ENCODE data around the gene GPC6. TPM values are rescaled to one million over a fixed set of nuclear protein-coding genes. Genes with fewer than 3 reads are reported as not detected.

The GPC6 gene
- total and polyA plus RNA-seq, 2 experiments from 2014 or later = 14.4 to 20.8 TPM

DNA sequence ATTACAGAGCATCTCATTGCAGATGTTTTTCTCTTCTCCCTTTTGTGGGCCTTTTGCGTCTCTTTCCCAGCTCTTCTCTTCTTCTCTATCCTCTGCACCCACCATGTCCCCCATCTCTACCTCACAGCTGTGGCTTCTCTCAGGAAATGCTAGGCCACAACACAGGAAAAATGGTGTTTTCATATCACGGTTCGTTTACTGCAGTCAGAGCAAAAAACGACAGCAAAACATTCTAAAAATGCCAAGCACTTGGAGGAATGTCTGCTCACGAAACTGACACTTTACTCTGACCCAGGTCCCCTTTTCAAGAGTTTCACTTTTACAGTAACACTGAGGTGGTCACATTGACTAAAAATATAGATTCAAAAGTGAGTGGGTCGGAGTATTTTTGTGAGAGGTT, 1100.7 kb downstream of the GPC6 start:
- TF ChIP-seq EZH2 (IDR thresholded peaks at IDR 0.05; ENCODE audit: insufficient read depth, poor library complexity, severe bottlenecking) = no peak
- TF ChIP-seq EZH2phosphoT487 (IDR thresholded peaks at IDR 0.05; ENCODE audit: insufficient read depth, low read depth) = no peak
- Histone ChIP-seq H3K79me2 (ENCODE audit: insufficient read depth) (no peaks in the 10 kb centered on the region), H3K4me2 (ENCODE audit: unreplicated experiment) (no peak overlapping the region), H4K20me1 (ENCODE audit: insufficient read depth) (no peaks in the 10 kb centered on the region), H3K9me2 (ENCODE audit: insufficient read depth) (no peaks in the 10 kb centered on the region), H3K36me3 (ENCODE audit: low read depth) (no peaks in the 10 kb centered on the region), H3K9me3 (ENCODE audit: low read depth) (no peaks in the 10 kb centered on the region), H3K27me3 (replicated peaks; ENCODE audit: insufficient read depth) (no peaks in the 10 kb centered on the region), H3K4me3 (no peak overlapping the region), H3K9ac (no peak overlapping the region), H3K4me1 (ENCODE audit: insufficient read depth) (peaks cover 19% of the 10 kb centered on the region), H3K27ac (no peak overlapping the region), H2AFZ (no peak overlapping the region), H3F3A (ENCODE audit: insufficient read depth) (peaks cover 14% of the 10 kb centered on the region)
- no peak for DNase-seq
- in situ Hi-C loops (cut with MboI) = no loop called here
- WGBS, 2 experiments (ENCODE audit: low coverage in 1 of 2, low lambda C conversion rate in 2 of 2, missing lambda C conversion rate in 2 of 2) = 80% methylated on average over 6 of the region's 6 CpGs

DNA sequence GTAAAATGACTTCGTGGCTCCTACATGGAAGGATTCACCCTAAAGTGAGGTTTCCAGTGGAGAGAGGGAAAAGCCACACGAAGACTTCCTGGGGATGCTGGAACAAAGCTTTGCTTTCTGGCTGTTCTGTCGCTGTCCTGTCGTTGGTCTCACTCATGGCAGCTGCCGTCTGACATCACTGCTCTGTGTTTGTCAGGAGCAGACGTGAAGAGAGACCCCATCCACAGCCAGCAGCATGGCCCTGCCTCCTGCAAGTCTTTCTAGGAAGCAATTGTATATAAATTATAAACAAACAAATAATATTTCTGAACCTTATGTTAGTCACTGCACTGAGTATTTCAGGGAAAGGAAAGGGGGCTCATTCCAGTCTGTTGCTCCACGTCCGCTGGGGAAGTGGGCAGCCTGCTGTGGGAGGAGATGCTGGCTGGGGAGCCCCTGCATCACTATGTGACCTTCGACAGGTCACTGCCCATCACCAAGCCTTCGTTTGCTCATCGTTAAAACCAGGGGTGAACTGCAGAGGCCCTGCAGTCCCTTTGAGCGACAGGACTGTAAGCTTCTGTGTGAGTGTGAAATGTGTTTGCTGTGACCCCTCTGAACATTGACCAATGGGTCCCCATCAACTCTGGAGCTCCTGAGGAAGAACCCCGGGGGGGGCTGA, 1101.9 kb downstream of the GPC6 start:
- Histone ChIP-seq H3K27me3 (replicated peaks; ENCODE audit: insufficient read depth) (no peaks in the 10 kb centered on the region), H3K36me3 (ENCODE audit: low read depth) (no peaks in the 10 kb centered on the region), H3K4me3 (no peak overlapping the region), H3K4me1 (ENCODE audit: insufficient read depth) (peaks cover 16% of the 10 kb centered on the region), H2AFZ (no peak overlapping the region), H3K9me3 (ENCODE audit: low read depth) (no peaks in the 10 kb centered on the region), H3K79me2 (ENCODE audit: insufficient read depth) (no peaks in the 10 kb centered on the region), H3K9me2 (ENCODE audit: insufficient read depth) (no peaks in the 10 kb centered on the region), H3K9ac (no peak overlapping the region), H3K27ac (no peak overlapping the region), H3K4me2 (ENCODE audit: unreplicated experiment) (no peak overlapping the region), H4K20me1 (ENCODE audit: insufficient read depth) (no peaks in the 10 kb centered on the region), H3F3A (ENCODE audit: insufficient read depth) (peaks cover 14% of the 10 kb centered on the region)
- DNase-seq = no peak
- in situ Hi-C loops (cut with MboI) = no loop called here
- WGBS, 2 experiments (ENCODE audit: low coverage in 1 of 2, low lambda C conversion rate in 2 of 2, missing lambda C conversion rate in 2 of 2) = 91% methylated on average over 13 of the region's 13 CpGs
- TF ChIP-seq EZH2phosphoT487 (IDR thresholded peaks at IDR 0.05; ENCODE audit: insufficient read depth, low read depth) (no peak), EZH2 (IDR thresholded peaks at IDR 0.05; ENCODE audit: insufficient read depth, poor library complexity, severe bottlenecking) (no peak)

GRCh38 chr13:94329277-94329676, 1102.7 kb downstream of the GPC6 start:
- Histone ChIP-seq H3K27ac (peak overlapping the region; percentile 83), H3K27me3 (replicated peaks; ENCODE audit: insufficient read depth) (no peaks in the 10 kb centered on the region), H3K4me1 (ENCODE audit: insufficient read depth) (peaks cover 16% of the 10 kb centered on the region), H2AFZ (no peak overlapping the region), H3K9me3 (ENCODE audit: low read depth) (no peaks in the 10 kb centered on the region), H3K36me3 (ENCODE audit: low read depth) (no peaks in the 10 kb centered on the region), H4K20me1 (ENCODE audit: insufficient read depth) (no peaks in the 10 kb centered on the region), H3F3A (ENCODE audit: insufficient read depth) (peaks cover 14% of the 10 kb centered on the region), H3K9me2 (ENCODE audit: insufficient read depth) (no peaks in the 10 kb centered on the region), H3K4me3 (no peak overlapping the region), H3K9ac (no peak overlapping the region), H3K79me2 (ENCODE audit: insufficient read depth) (no peaks in the 10 kb centered on the region), H3K4me2 (ENCODE audit: unreplicated experiment) (peak overlapping the region; percentile 65)
- peak; percentile 34 for DNase-seq
- in situ Hi-C loops (cut with MboI) = no loop called here
- no peak for TF ChIP-seq EZH2phosphoT487 (IDR thresholded peaks at IDR 0.05; ENCODE audit: insufficient read depth, low read depth)
- no peak for TF ChIP-seq EZH2 (IDR thresholded peaks at IDR 0.05; ENCODE audit: insufficient read depth, poor library complexity, severe bottlenecking)
- WGBS, 2 experiments (ENCODE audit: low coverage in 1 of 2, low lambda C conversion rate in 2 of 2, missing lambda C conversion rate in 2 of 2) = 54 to 72% methylated on average over 7 of the region's 7 CpGs

DNA sequence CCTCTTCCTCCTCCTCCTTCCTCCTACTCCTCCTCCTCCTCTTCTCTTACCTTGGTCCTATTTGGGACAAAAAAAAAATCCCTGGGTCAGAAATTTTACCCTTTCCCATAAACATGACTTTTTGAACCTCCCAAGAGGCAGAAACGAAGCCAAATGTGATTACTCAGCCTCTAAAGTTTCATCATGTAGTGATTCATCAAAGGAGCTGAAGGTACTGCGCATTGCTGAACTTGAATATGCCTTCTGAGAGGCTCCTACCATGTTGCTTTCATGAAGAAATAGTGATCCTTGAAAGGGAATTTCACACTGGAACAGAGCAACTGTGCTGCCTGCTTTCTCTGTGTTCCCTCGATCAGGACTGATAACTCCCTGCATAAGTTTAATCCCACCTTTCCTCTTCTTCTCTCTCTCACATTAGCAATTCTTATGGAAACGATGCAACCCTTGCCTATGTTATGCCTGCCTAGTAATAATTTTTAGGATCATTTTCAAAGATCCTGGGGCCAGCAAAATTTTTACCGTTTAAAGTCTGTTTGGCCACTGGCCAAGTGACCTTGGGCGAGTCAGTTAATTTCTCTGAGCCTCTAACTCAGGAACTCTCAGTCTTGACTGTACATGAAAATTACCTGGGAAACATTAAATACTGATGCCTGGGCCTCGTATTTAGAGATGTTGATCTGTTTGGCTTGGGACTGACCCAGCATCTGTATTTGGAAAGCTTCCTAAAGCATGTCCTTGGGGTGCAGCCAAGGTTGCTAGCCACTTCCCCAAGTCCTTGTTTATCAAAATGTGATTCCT, 1103.3 kb downstream of the GPC6 start:
- H3K4me3 ChIP-seq = no peak overlapping the region
- peak overlapping the region; percentile 22; the same call in 1 of the 2 replicates for H3K9ac ChIP-seq
- no peaks in the 10 kb centered on the region for H3K27me3 ChIP-seq (replicated peaks; ENCODE audit: insufficient read depth)
- peak overlapping the region; percentile 83 for H3K27ac ChIP-seq
- H2AFZ ChIP-seq = peak overlapping the region; percentile 47
- H3K9me3 ChIP-seq (ENCODE audit: low read depth) = no peaks in the 10 kb centered on the region
- no peaks in the 10 kb centered on the region for H4K20me1 ChIP-seq (ENCODE audit: insufficient read depth)
- H3K79me2 ChIP-seq (ENCODE audit: insufficient read depth) = no peaks in the 10 kb centered on the region
- H3K4me1 ChIP-seq (ENCODE audit: insufficient read depth) = peaks cover 16% of the 10 kb centered on the region
- no peaks in the 10 kb centered on the region for H3K9me2 ChIP-seq (ENCODE audit: insufficient read depth)
- no peak for TF ChIP-seq EZH2 (IDR thresholded peaks at IDR 0.05; ENCODE audit: insufficient read depth, poor library complexity, severe bottlenecking)
- no peak for TF ChIP-seq EZH2phosphoT487 (IDR thresholded peaks at IDR 0.05; ENCODE audit: insufficient read depth, low read depth)
- 30 to 32% methylated on average over 7 of the region's 7 CpGs for WGBS, 2 experiments (ENCODE audit: low coverage in 1 of 2, low lambda C conversion rate in 2 of 2, missing lambda C conversion rate in 2 of 2)
- DNase-seq = peak; percentile 92
- H3F3A ChIP-seq (ENCODE audit: insufficient read depth) = peaks cover 14% of the 10 kb centered on the region
- H3K4me2 ChIP-seq (ENCODE audit: unreplicated experiment) = peak overlapping the region; percentile 65
- in situ Hi-C loops (cut with MboI) = no loop called here
- H3K36me3 ChIP-seq (ENCODE audit: low read depth) = no peaks in the 10 kb centered on the region

All from GM23248 (cell line).